ENCODE results near the gene PFKP. TPM values are rescaled to one million over a fixed set of nuclear protein-coding genes. Genes with fewer than 3 reads are reported as not detected.

Gene PFKP
- total RNA-seq, 1 donor from 2014 or later, result 292 TPM

DNA sequence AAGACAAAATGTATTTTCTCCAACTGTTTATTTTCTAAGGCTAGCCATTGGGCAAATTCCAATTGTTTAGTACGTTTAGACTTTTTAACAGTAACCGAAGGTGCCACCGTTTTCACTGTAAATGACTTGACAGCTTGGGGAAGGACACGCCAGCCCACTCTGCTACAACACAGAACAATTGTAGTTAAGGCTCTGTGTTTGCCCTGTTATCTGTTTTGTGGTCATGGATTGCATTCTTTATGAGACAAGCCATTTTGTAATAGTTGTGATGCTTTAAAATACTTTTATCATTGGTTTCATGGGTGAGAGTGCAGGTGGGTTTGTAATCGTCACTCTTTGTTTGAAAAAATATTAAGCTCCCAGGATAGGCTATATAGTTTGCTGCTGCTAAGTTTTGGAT lies 111.8 kb downstream of the PFKP start:
- no peak for DNase-seq (ENCODE audit: low read depth)
- Histone ChIP-seq H3K4me3 (ENCODE audit: low read depth, low read length) (no peak overlapping the region), H3K36me3 (ENCODE audit: control insufficient read depth, insufficient read depth, low read length) (no peaks in the 10 kb centered on the region), H3K27me3 (ENCODE audit: control insufficient read depth, insufficient read depth, low read length) (no peaks in the 10 kb centered on the region)
- TF ChIP-seq, protein P1, sequence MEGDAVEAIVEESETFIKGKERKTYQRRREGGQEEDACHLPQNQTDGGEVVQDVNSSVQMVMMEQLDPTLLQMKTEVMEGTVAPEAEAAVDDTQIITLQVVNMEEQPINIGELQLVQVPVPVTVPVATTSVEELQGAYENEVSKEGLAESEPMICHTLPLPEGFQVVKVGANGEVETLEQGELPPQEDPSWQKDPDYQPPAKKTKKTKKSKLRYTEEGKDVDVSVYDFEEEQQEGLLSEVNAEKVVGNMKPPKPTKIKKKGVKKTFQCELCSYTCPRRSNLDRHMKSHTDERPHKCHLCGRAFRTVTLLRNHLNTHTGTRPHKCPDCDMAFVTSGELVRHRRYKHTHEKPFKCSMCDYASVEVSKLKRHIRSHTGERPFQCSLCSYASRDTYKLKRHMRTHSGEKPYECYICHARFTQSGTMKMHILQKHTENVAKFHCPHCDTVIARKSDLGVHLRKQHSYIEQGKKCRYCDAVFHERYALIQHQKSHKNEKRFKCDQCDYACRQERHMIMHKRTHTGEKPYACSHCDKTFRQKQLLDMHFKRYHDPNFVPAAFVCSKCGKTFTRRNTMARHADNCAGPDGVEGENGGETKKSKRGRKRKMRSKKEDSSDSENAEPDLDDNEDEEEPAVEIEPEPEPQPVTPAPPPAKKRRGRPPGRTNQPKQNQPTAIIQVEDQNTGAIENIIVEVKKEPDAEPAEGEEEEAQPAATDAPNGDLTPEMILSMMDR (IDR thresholded peaks at IDR 0.05; ENCODE audit: insufficient read depth, low read length, poor library complexity, severe bottlenecking), result no peak

DNA sequence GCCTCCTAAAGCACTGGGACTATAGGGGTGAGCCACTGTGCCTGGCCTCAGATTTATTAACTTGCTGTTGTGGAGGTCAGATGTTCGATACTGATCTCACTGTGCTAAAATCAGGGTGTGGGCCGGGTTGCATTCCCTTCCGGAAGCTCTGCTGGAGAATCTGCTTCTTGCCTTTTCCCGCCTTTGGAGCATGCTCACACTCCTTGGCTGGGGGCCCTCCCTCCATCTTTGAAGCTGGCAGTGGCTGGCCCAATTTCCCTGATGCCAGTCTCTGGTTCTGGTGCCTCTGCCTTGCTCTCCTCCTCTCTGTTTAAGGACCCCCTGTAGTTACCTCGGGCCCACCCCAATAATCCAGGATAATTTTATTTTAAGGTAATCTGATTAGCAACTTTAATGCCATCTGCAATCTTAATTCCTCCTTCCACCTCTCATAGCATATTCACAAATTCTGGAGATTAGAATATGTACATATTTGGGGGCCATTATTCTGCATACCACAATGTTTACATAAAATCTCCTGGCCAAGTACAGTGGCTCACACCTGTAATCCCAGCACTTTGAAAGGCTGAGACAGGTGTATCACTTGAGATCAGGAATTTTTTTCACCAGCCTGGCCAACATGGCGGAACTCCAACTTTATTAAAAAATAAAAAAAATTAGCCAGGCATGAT lies 113.1 kb downstream of the PFKP start:
- H3K27me3 ChIP-seq (ENCODE audit: control insufficient read depth, insufficient read depth, low read length), result no peaks in the 10 kb centered on the region
- DNase-seq (ENCODE audit: low read depth), result no peak
- H3K4me3 ChIP-seq (ENCODE audit: low read depth, low read length), result no peak overlapping the region
- H3K36me3 ChIP-seq (ENCODE audit: control insufficient read depth, insufficient read depth, low read length), result no peaks in the 10 kb centered on the region
- TF ChIP-seq, protein P1 (IDR thresholded peaks at IDR 0.05; ENCODE audit: insufficient read depth, low read length, poor library complexity, severe bottlenecking), result no peak

DNA sequence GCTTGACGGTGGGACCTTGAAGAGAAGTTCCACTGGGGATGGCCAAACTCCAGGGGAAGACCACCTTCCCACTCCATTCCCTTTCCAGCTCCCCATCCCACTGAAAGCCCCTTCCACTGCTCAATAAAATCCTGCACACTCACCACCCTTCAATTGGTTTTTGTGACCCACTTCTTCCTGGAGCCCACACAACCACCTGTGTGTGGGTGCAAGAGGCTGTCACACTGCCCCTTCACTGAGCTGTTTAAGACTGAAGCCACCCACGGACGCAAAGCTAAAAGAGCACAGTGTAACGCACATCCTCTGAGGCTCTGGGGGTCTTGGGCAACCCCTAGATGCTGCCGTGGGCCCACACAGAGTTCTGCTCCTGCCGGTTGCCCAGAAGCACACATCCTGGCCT lies 118.0 kb downstream of the PFKP start:
- Histone ChIP-seq H3K36me3 (ENCODE audit: control insufficient read depth, insufficient read depth, low read length) (no peaks in the 10 kb centered on the region), H3K27me3 (ENCODE audit: control insufficient read depth, insufficient read depth, low read length) (no peaks in the 10 kb centered on the region), H3K4me3 (ENCODE audit: low read depth, low read length) (no peak overlapping the region)
- TF ChIP-seq, protein P1 (IDR thresholded peaks at IDR 0.05; ENCODE audit: insufficient read depth, low read length, poor library complexity, severe bottlenecking), result no peak
- DNase-seq (ENCODE audit: low read depth), result no peak

DNA sequence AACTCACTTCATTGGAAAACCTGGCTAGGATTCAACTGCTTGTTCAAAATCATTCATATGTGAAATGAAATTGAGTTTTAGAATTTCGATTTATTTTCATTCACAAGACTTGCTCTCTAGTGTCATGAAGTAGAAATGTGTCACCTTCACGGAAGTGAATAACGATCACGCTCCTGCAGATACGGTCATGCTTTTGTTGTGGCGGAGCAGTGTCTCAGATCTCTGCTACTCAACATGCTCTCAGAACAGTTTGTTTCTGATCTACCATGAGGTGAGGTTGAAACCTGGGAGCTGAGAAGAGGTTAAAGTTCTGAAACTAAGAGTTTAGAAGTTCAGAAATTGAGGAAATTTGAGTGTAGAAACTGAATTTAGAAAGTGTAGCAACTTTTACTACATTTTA lies 119.0 kb downstream of the PFKP start:
- DNase-seq (ENCODE audit: low read depth), result no peak
- H3K27me3 ChIP-seq (ENCODE audit: control insufficient read depth, insufficient read depth, low read length), result no peaks in the 10 kb centered on the region
- no peak overlapping the region for H3K4me3 ChIP-seq (ENCODE audit: low read depth, low read length)
- TF ChIP-seq, protein P1 (IDR thresholded peaks at IDR 0.05; ENCODE audit: insufficient read depth, low read length, poor library complexity, severe bottlenecking), result no peak
- no peaks in the 10 kb centered on the region for H3K36me3 ChIP-seq (ENCODE audit: control insufficient read depth, insufficient read depth, low read length)

Other genes starting within 250 kb of the PFKP start
- gene PITRM1, start 105.2 kb downstream of the PFKP start, total RNA-seq, result 74.1 and 76.9 TPM in 2 replicates

Measured in kidney epithelial cell (primary cell).